Ishikawa (cell line): Measurements from ENCODE around the gene TMEM175.

Source experiments
- CEBPB ChIP-seq: IDR thresholded peaks from 2 replicates; pipeline ENCODE4 v1.6.1; 2012
- CREB1 ChIP-seq: IDR thresholded peaks from 2 replicates; pipeline ENCODE4 v1.6.1; 2012; ENCODE audit warnings: low read depth
- EGR1 ChIP-seq: IDR thresholded peaks from 2 replicates; pipeline ENCODE4 v1.6.1; 2012
- EP300 ChIP-seq: IDR thresholded peaks from 2 replicates; pipeline ENCODE4 v1.6.1; 2012; ENCODE audit warnings: borderline replicate concordance
- FOXM1 ChIP-seq: IDR thresholded peaks from 2 replicates; pipeline ENCODE4 v1.6.1; 2012; ENCODE audit warnings: low read depth, borderline replicate concordance
- NFIC ChIP-seq: IDR thresholded peaks from 2 replicates; pipeline ENCODE4 v1.6.1; 2012
- RAD21 ChIP-seq: IDR thresholded peaks from 2 replicates; pipeline ENCODE4 v1.6.1; 2012; ENCODE audit warnings: low read depth
- REST ChIP-seq: IDR thresholded peaks from 2 replicates; pipeline ENCODE4 v1.6.1; 2012; ENCODE audit warnings: low read depth, mild to moderate bottlenecking
- TAF1 ChIP-seq: IDR thresholded peaks from 2 replicates; pipeline ENCODE4 v1.6.1; 2012; ENCODE audit warnings: low read depth, mild to moderate bottlenecking
- TCF12 ChIP-seq: IDR thresholded peaks from 2 replicates; pipeline ENCODE4 v1.6.1; 2012; ENCODE audit warnings: low read depth
- TEAD4 ChIP-seq: IDR thresholded peaks from 2 replicates; pipeline ENCODE4 v1.6.1; 2012
- YY1 ChIP-seq: IDR thresholded peaks from 2 replicates; pipeline ENCODE4 v1.6.1; 2012; ENCODE audit warnings: low read depth
- ZBTB7A ChIP-seq: IDR thresholded peaks from 2 replicates; pipeline ENCODE4 v1.6.1; 2012; ENCODE audit warnings: low read depth
- TF ChIP-seq, protein P1 (sequence below): IDR thresholded peaks from 2 replicates; pipeline ENCODE4 v1.6.1; 2012
- TF ChIP-seq, protein P2 (sequence below): IDR thresholded peaks from 2 replicates; pipeline ENCODE4 v1.6.1; 2012

The TMEM175 gene

DNA sequence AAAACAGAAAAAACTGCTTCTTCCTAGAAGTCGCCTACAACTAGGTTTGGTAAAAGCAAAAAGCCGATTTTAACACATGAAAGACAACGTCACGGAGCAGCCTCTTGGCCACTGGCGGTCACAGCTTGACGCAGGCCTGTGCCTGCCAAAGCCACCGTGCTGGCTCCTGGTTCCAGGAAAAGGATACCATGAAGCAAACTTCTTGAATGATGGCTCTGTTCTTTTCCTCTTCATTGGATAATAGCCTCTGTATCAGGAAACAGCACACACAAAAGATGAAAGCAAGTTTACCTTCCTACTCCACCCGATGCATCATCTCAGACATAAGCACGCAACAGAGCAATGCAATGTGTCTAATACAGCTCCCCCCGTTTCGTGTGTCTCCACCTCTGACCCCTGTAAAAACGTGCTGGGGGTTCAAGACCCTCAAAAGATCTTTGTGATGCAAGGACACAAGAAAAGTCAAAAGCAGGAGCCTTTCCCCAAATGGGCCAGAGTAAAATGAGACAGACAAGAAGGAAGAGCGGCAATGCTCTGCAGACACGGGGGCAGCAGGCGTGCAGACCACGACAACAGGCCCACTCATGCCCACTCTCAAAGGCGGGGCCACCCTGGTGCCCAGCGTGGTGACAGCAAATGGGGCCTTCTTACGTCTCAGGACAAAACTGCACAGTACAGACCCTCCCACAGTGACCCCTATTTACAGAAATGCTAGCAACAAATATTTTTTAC is 19.5 kb upstream of the TMEM175 start:
- TF ChIP-seq REST (no peak), EGR1 (no peak), NFIC (no peak)

GRCh38 chr4:913280-913618 is 19.0 kb upstream of the TMEM175 start:
- TF ChIP-seq ZBTB7A, result no peak
- TF ChIP-seq REST, result no peak
- TF ChIP-seq YY1, result no peak
- TF ChIP-seq EGR1, result no peak
- TF ChIP-seq, protein P1, sequence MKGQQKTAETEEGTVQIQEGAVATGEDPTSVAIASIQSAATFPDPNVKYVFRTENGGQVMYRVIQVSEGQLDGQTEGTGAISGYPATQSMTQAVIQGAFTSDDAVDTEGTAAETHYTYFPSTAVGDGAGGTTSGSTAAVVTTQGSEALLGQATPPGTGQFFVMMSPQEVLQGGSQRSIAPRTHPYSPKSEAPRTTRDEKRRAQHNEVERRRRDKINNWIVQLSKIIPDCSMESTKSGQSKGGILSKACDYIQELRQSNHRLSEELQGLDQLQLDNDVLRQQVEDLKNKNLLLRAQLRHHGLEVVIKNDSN, result no peak
- TF ChIP-seq TAF1, result no peak
- TF ChIP-seq NFIC, result no peak
- TF ChIP-seq EP300, result no peak
- no peak for TF ChIP-seq CEBPB
- TF ChIP-seq TCF12, result no peak
- TF ChIP-seq, protein P2, sequence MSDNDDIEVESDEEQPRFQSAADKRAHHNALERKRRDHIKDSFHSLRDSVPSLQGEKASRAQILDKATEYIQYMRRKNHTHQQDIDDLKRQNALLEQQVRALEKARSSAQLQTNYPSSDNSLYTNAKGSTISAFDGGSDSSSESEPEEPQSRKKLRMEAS, result no peak
- no peak for TF ChIP-seq RAD21
- no peak for TF ChIP-seq CREB1
- TF ChIP-seq FOXM1, result no peak
- TF ChIP-seq TEAD4, result no peak

- TF ChIP-seq CEBPB (no peak), ZBTB7A (no peak), CREB1 (no peak), EGR1 (no peak), RAD21 (no peak), FOXM1 (no peak), TEAD4 (no peak), YY1 (no peak), TAF1 (no peak), REST (no peak), EP300 (no peak)
- TF ChIP-seq, protein P2, result no peak
- TF ChIP-seq, protein P1, result no peak
Observed at GRCh38 chr4:914531-914930, 17.7 kb upstream of the TMEM175 start.

DNA sequence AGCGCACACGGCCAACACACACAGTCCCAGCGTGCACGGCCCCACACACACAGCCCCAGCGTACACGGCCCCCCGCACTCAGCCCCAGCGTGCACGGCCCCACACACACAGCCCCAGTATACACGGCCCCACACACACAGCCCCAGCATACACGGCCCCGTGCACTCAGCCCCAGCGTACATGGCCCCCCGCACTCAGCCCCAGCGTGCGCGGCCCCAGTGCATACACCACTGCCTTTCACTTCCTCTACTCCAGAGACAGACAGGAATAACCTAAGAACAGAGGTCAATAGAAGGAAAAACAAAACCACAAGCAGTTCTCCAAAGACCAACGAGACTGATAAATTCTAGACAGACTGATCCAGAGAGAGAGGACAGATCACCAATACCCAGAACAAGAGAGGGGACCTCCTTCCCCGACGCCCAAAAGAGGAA is 17.2 kb upstream of the TMEM175 start:
- TF ChIP-seq EP300 (no peak), CEBPB (no peak), ZBTB7A (no peak), TAF1 (no peak), EGR1 (no peak), TEAD4 (no peak), YY1 (no peak), CREB1 (no peak), REST (no peak), FOXM1 (no peak), NFIC (no peak)
- TF ChIP-seq, protein P1, result no peak
